COR-L47 (cell line): ENCODE results near the gene SMARCC2.
A peak's percentile ranks its signal among the peaks of the same experiment; 100 is the strongest.
"Not testable (repeated sequence)": the region's sequence is repeated elsewhere in the genome, so short reads cannot be mapped to it uniquely, and the experiment has no call there.

Experiments
- DNase-seq: peaks from one replicate; lab custom pipeline; 2025; lab: John Stamatoyannopoulos, UW

SMARCC2 gene

GRCh38 chr12:56208006-56208405 lies 18.7 kb upstream of the SMARCC2 start:
- no peak for DNase-seq

GRCh38 chr12:56206452-56207166 lies 17.3 kb upstream of the SMARCC2 start:
- DNase-seq, result no peak

GRCh38 chr12:56205445-56205844 lies 16.2 kb upstream of the SMARCC2 start:
- no peak for DNase-seq

GRCh38 chr12:56204275-56204674 lies 15.0 kb upstream of the SMARCC2 start:
- no peak for DNase-seq

- no peak for DNase-seq
Observed at GRCh38 chr12:56202838-56203237, 13.6 kb upstream of the SMARCC2 start.

GRCh38 chr12:56202366-56202765 lies 13.1 kb upstream of the SMARCC2 start:
- DNase-seq, result no peak

- DNase-seq, result no peak
Observed at GRCh38 chr12:56198836-56199235, 9.6 kb upstream of the SMARCC2 start.

- DNase-seq, result no peak
Observed at GRCh38 chr12:56197921-56198635, 8.8 kb upstream of the SMARCC2 start.

- DNase-seq, result not testable (repeated sequence)
Observed at GRCh38 chr12:56196818-56197550, 7.7 kb upstream of the SMARCC2 start.

GRCh38 chr12:56193025-56193578 lies 3.8 kb upstream of the SMARCC2 start:
- peak; percentile 85 for DNase-seq

GRCh38 chr12:56192582-56192981 lies 3.3 kb upstream of the SMARCC2 start:
- DNase-seq, result no peak

GRCh38 chr12:56190695-56191155 lies 1.4 kb upstream of the SMARCC2 start:
- no peak for DNase-seq

- DNase-seq, result peak; percentile 82
Observed at GRCh38 chr12:56189918-56190694, 823 bp upstream of the SMARCC2 start.

- DNase-seq, result no peak
Observed at GRCh38 chr12:56188778-56189098, 545 bp downstream of the SMARCC2 start.

- no peak for DNase-seq
Observed at GRCh38 chr12:56188131-56188777, 1.0 kb downstream of the SMARCC2 start.

GRCh38 chr12:56186957-56187356 lies 2.3 kb downstream of the SMARCC2 start:
- no peak for DNase-seq

- DNase-seq, result no peak
Observed at GRCh38 chr12:56178347-56178746, 10.9 kb downstream of the SMARCC2 start.

- no peak for DNase-seq
Observed at GRCh38 chr12:56172839-56173238, 16.4 kb downstream of the SMARCC2 start.

GRCh38 chr12:56169229-56169759 lies 20.0 kb downstream of the SMARCC2 start:
- no peak for DNase-seq

- DNase-seq, result no peak
Observed at GRCh38 chr12:56165369-56165768, 23.9 kb downstream of the SMARCC2 start.

GRCh38 chr12:56164345-56164729 lies 24.9 kb downstream of the SMARCC2 start:
- DNase-seq, result no peak
